ENCODE data around the gene DYRK1A. TPM values are rescaled to one million over a fixed set of nuclear protein-coding genes. Genes with fewer than 3 reads are reported as not detected.

DYRK1A gene
- total RNA-seq, 1 donor from 2014 or later, result 50.3 TPM

DNA sequence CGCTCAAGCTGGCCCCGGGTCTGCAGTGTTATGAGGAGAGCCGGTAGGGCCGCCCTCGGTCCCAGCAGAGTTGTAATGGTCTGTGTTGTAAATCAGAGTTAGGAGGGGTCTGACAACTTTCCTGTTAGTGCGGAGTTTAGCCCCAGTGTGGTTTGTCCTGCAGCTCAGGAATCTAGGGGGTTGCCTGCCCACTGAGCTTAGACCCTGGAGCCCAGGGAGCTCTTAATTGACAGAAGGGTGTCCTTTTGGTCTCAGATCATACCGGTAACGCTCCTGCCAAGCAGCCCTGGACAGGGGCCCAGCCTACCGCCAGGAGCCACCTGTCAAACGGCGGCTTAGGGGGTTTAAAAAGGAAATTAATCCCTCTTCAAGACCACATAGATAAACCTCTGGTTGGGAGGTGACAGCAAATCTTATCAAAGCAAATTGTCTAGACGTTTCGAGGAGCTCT is 164.4 kb downstream of the DYRK1A start:
- peaks cover 41% of the 10 kb centered on the region for H3K4me1 Mint-ChIP-seq (ENCODE audit: low read depth)
- H3K36me3 Mint-ChIP-seq (ENCODE audit: low read depth), result peaks cover 1% of the 10 kb centered on the region
- TF ChIP-seq, protein P1, sequence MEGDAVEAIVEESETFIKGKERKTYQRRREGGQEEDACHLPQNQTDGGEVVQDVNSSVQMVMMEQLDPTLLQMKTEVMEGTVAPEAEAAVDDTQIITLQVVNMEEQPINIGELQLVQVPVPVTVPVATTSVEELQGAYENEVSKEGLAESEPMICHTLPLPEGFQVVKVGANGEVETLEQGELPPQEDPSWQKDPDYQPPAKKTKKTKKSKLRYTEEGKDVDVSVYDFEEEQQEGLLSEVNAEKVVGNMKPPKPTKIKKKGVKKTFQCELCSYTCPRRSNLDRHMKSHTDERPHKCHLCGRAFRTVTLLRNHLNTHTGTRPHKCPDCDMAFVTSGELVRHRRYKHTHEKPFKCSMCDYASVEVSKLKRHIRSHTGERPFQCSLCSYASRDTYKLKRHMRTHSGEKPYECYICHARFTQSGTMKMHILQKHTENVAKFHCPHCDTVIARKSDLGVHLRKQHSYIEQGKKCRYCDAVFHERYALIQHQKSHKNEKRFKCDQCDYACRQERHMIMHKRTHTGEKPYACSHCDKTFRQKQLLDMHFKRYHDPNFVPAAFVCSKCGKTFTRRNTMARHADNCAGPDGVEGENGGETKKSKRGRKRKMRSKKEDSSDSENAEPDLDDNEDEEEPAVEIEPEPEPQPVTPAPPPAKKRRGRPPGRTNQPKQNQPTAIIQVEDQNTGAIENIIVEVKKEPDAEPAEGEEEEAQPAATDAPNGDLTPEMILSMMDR (IDR thresholded peaks at IDR 0.05), result no peak
- no peak for DNase-seq (ENCODE audit: low spot score)
- H3K4me3 Mint-ChIP-seq (ENCODE audit: unreplicated experiment), result no peak overlapping the region
- H3K27me3 Mint-ChIP-seq (ENCODE audit: low read depth), result no peaks in the 10 kb centered on the region
- H3K27ac Mint-ChIP-seq (ENCODE audit: unreplicated experiment), result peak overlapping the region; percentile 75
- H3K9me3 Mint-ChIP-seq (ENCODE audit: low read depth), result peaks cover 6% of the 10 kb centered on the region

DNA sequence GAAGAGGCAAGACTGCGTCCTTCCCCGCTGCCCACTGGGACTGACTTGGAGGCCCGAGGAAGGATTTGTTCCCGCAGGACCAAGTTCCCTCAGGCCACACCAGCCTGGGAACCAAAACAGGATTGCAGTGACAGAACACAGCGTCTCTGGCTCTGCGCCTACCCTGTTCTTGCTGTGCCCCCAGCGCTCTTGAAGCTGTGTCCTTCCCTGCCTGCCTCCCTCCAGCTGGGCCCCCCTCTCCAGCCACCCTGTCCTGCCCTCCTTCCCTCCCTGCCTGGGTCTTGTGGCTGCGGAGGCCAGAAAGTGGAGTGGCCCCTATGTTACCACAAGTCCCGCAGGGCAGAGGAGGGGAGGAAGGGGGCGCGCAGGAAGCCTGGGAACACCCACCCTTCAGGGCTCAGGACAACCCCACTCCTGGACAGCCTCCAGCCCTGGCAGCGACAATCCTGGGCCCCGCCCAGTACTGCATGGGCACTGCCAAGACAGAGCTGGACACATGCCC is 164.9 kb downstream of the DYRK1A start:
- H3K27me3 Mint-ChIP-seq (ENCODE audit: low read depth), result no peaks in the 10 kb centered on the region
- peak overlapping the region; percentile 75 for H3K27ac Mint-ChIP-seq (ENCODE audit: unreplicated experiment)
- peaks cover 41% of the 10 kb centered on the region for H3K4me1 Mint-ChIP-seq (ENCODE audit: low read depth)
- no peak for DNase-seq (ENCODE audit: low spot score)
- peaks cover 10% of the 10 kb centered on the region for H3K9me3 Mint-ChIP-seq (ENCODE audit: low read depth)
- TF ChIP-seq, protein P1 (IDR thresholded peaks at IDR 0.05), result no peak
- no peak overlapping the region for H3K4me3 Mint-ChIP-seq (ENCODE audit: unreplicated experiment)
- peaks cover 3% of the 10 kb centered on the region for H3K36me3 Mint-ChIP-seq (ENCODE audit: low read depth)

DNA sequence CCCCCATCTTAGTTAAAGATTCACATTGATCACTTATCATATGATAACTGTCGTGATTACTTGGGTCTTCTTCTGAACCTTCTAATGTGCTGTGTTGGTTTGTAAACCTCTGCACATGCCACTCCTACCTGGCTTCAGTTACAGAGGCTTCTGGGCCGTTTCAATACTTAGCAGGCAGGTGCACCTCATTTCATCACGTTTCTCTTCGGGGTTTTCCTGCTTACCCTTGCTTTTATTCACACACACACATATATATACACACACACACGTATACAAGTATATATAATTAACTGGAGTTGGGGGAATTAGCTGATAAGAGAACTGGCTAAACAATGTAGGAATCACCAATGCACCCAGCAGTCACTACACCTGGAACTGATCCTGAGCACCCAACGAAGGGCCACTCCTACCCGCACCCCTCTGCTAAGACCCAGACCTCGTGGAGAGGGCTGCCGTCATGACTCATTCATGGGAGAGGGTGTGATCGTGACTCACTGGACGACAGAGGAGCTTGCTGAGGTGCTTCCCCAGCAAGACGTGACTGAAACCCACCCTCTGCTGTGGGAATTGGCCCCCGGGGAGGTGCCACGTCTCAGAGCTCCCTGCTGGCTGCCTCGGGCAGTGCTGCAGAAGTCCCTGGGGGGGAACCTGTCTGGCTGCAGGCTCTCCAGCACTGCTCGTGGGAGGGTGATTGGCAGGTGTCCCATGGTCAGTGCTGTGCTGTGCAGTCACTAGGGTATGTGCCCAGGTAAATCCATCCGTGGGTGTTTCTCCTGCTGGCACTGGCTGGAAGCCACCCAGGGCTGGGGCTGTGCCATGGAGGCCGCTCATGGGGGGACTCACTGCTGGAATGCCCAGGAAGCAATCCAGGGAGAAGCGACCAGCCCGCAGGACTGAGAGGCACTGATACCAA is 166.6 kb downstream of the DYRK1A start:
- peaks cover 6% of the 10 kb centered on the region for H3K36me3 Mint-ChIP-seq (ENCODE audit: low read depth)
- H3K4me1 Mint-ChIP-seq (ENCODE audit: low read depth), result peaks cover 45% of the 10 kb centered on the region
- peaks cover 16% of the 10 kb centered on the region for H3K9me3 Mint-ChIP-seq (ENCODE audit: low read depth)
- H3K27ac Mint-ChIP-seq (ENCODE audit: unreplicated experiment), result peak overlapping the region; percentile 66
- H3K27me3 Mint-ChIP-seq (ENCODE audit: low read depth), result no peaks in the 10 kb centered on the region
- no peak for DNase-seq (ENCODE audit: low spot score)
- no peak overlapping the region for H3K4me3 Mint-ChIP-seq (ENCODE audit: unreplicated experiment)
- TF ChIP-seq, protein P1 (IDR thresholded peaks at IDR 0.05), result peak; percentile 37

DNA sequence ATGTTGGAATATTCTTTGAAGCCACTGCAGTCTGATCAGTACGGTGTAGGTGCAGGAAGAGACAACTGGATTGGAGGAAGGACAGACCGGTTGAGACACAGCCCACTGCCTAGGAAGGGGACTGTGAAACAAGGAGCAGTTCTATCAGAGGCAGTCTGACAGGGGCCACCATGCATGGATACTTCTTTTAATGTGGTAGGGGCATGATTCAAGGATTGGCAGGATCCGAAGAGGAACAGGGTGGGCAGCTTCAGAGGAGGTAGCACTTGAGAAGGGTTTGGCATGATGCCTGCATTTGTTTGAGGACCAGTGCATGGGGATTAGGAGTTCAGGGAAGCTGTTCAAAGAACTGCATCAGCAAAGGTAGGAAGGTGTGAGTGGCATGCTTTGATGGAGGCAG is 167.9 kb downstream of the DYRK1A start:
- Mint-ChIP-seq H3K4me3 (ENCODE audit: unreplicated experiment) (no peak overlapping the region), H3K36me3 (ENCODE audit: low read depth) (peaks cover 6% of the 10 kb centered on the region), H3K27ac (ENCODE audit: unreplicated experiment) (no peak overlapping the region), H3K4me1 (ENCODE audit: low read depth) (peaks cover 44% of the 10 kb centered on the region), H3K9me3 (ENCODE audit: low read depth) (peaks cover 21% of the 10 kb centered on the region), H3K27me3 (ENCODE audit: low read depth) (no peaks in the 10 kb centered on the region)
- TF ChIP-seq, protein P1 (IDR thresholded peaks at IDR 0.05), result no peak
- DNase-seq (ENCODE audit: low spot score), result no peak

DNA sequence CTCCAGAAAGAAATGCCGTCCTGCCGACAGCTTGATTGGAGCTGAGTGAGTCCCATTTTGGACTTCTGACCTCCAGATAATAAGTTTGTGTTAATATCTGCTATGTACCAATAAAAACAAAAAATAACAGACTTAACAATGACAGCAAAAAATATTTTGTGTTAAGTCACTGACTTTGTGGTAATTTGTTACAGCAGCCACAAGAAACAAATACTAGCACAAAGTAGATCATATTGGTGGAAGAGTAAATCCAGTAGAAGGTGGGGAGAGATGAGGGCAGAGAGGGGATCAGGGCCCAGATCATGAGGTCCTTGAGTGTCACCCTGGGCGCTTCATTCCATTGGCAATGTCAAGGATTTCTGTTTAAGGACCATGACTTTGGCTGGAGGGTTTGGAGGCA is 168.6 kb downstream of the DYRK1A start:
- no peak overlapping the region for H3K4me3 Mint-ChIP-seq (ENCODE audit: unreplicated experiment)
- no peaks in the 10 kb centered on the region for H3K27me3 Mint-ChIP-seq (ENCODE audit: low read depth)
- H3K9me3 Mint-ChIP-seq (ENCODE audit: low read depth), result peaks cover 22% of the 10 kb centered on the region
- H3K36me3 Mint-ChIP-seq (ENCODE audit: low read depth), result peaks cover 6% of the 10 kb centered on the region
- DNase-seq (ENCODE audit: low spot score), result no peak
- TF ChIP-seq, protein P1 (IDR thresholded peaks at IDR 0.05), result no peak
- H3K27ac Mint-ChIP-seq (ENCODE audit: unreplicated experiment), result no peak overlapping the region
- peaks cover 40% of the 10 kb centered on the region for H3K4me1 Mint-ChIP-seq (ENCODE audit: low read depth)
